Thoracic aorta (tissue), 2 donors: ENCODE measurements around the gene DRG2. TPM values are rescaled to one million over a fixed set of nuclear protein-coding genes. Genes with fewer than 3 reads are reported as not detected.

Experiments used
- ATAC-seq: fragments of 150-250 bp; one replicate; pipeline ENCODE4 v1.8.0; 2017; ENCODE audit warnings: low read depth; ENCODE audit not compliant: insufficient number of reproducible peaks, low FRiP score
- DNase-seq: peaks from one replicate; pipeline ENCODE4 v3.0.0-alpha.2; 2020; ENCODE audit warnings: low spot score
- H3K27ac ChIP-seq, 2 donors: fragments of 200-600 bp; sonication (generic); 1 replicate in 1 of 2; 2 replicates in 1 of 2; pipeline ENCODE4 v1.5.1; 2016; ENCODE audit warnings: mild to moderate bottlenecking in 2 of 2, moderate library complexity in 2 of 2
- H3K27me3 ChIP-seq: fragments of 200-600 bp; sonication (generic); replicated peaks from 2 replicates; pipeline ENCODE4 v1.6.0; 2016; ENCODE audit warnings: mild to moderate bottlenecking; ENCODE audit not compliant: insufficient read depth
- H3K36me3 ChIP-seq: fragments of 200-600 bp; sonication (generic); one replicate; pipeline ENCODE4 v1.5.1; 2016
- H3K4me1 ChIP-seq, 2 donors: fragments of 200-600 bp; sonication (generic); 1 replicate in 1 of 2; 2 replicates in 1 of 2; pipeline versions ENCODE4 v1.5.1 to v1.6.0; 2016; ENCODE audit warnings: low read depth in 2 of 2, mild to moderate bottlenecking in 1 of 2; ENCODE audit not compliant: control insufficient read depth in 1 of 2
- H3K4me3 ChIP-seq: fragments of 200-600 bp; sonication (generic); 2 replicates; pipeline ENCODE4 v1.5.1; 2016; ENCODE audit warnings: mild to moderate bottlenecking
- H3K9me3 ChIP-seq: fragments of 200-600 bp; sonication (generic); 2 replicates; pipeline ENCODE4 v1.5.1; 2016
- CTCF ChIP-seq: fragments of 200-600 bp; sonication (generic); IDR thresholded peaks from one replicate; pipeline ENCODE4 v1.5.1; 2019; ENCODE audit warnings: antibody characterized with exemption
- total RNA-seq, 2 donors: library from RNA; depleted of rRNA; stranded (reverse); fragments of >200 nt; gene quantifications; one replicate each; pipeline versions ENCODE4 v1.1.0 to v1.2.3, GENCODE V29; 2016

Gene DRG2
- total RNA-seq, 2 donors from 2014 or later = 42.3 to 55.6 TPM

- no peaks in the 10 kb centered on the region for H3K9me3 ChIP-seq
- TF ChIP-seq CTCF = no peak
- H3K4me3 ChIP-seq = peak overlapping the region; percentile 97
- H3K36me3 ChIP-seq = no peaks in the 10 kb centered on the region
- H3K27ac ChIP-seq = no peak overlapping the region
- no peaks in the 10 kb centered on the region for H3K27me3 ChIP-seq
- peaks cover 21 to 39% of the 10 kb centered on the region in 2 donors for H3K4me1 ChIP-seq
- DNase-seq (no peak), ATAC-seq (no peak)
Observed at GRCh38 chr17:18040261-18040858, 47.4 kb upstream of the DRG2 start.

- H3K36me3 ChIP-seq = peaks cover 3% of the 10 kb centered on the region
- DNase-seq (no peak), ATAC-seq (no peak)
- no peaks in the 10 kb centered on the region for H3K27me3 ChIP-seq
- no peak overlapping the region for H3K27ac ChIP-seq
- H3K4me3 ChIP-seq = no peak overlapping the region
- peaks cover 21 to 39% of the 10 kb centered on the region in 2 donors for H3K4me1 ChIP-seq
- no peaks in the 10 kb centered on the region for H3K9me3 ChIP-seq
- no peak for TF ChIP-seq CTCF
Observed at GRCh38 chr17:18041776-18042175, 46.0 kb upstream of the DRG2 start.

GRCh38 chr17:18042983-18043382 is 44.8 kb upstream of the DRG2 start:
- H3K4me3 ChIP-seq = no peak overlapping the region
- no peak overlapping the region for H3K27ac ChIP-seq
- no peaks in the 10 kb centered on the region for H3K27me3 ChIP-seq
- no peak for TF ChIP-seq CTCF
- DNase-seq (no peak), ATAC-seq (no peak)
- H3K36me3 ChIP-seq = peaks cover 3% of the 10 kb centered on the region
- peaks cover 16 to 29% of the 10 kb centered on the region in 2 donors for H3K4me1 ChIP-seq
- H3K9me3 ChIP-seq = no peaks in the 10 kb centered on the region

GRCh38 chr17:18043491-18043890 is 44.3 kb upstream of the DRG2 start:
- TF ChIP-seq CTCF = no peak
- no peak for ATAC-seq
- DNase-seq = no peak
- Histone ChIP-seq H3K27me3 (no peaks in the 10 kb centered on the region), H3K4me3 (no peak overlapping the region), H3K36me3 (peaks cover 3% of the 10 kb centered on the region), H3K4me1 (peaks cover 13 to 24% of the 10 kb centered on the region in 2 donors), H3K9me3 (no peaks in the 10 kb centered on the region), H3K27ac (no peak overlapping the region)

- DNase-seq (no peak), ATAC-seq (no peak)
- H3K9me3 ChIP-seq = no peaks in the 10 kb centered on the region
- no peak overlapping the region for H3K27ac ChIP-seq
- H3K4me3 ChIP-seq = no peak overlapping the region
- H3K4me1 ChIP-seq = peaks cover 13 to 23% of the 10 kb centered on the region in 2 donors
- peaks cover 3% of the 10 kb centered on the region for H3K36me3 ChIP-seq
- TF ChIP-seq CTCF = no peak
- no peaks in the 10 kb centered on the region for H3K27me3 ChIP-seq
Observed at GRCh38 chr17:18044609-18045008, 43.1 kb upstream of the DRG2 start.
